Chondrocyte (in vitro differentiated cells): Measurements from ENCODE around the gene RBM20. TPM values are rescaled to one million over a fixed set of nuclear protein-coding genes. Genes with fewer than 3 reads are reported as not detected.

Experiments used
- DNase-seq: peaks from one replicate; pipeline ENCODE4 v3.0.0; 2021; ENCODE audit warnings: mixed read lengths, low spot score
- H3K27ac Mint-ChIP-seq: one replicate; pipeline ENCODE4 v1.8.0; 2021; ENCODE audit warnings: mild to moderate bottlenecking, moderate library complexity, mixed read lengths; ENCODE audit not compliant: unreplicated experiment
- H3K27me3 Mint-ChIP-seq: 2 replicates; pipeline ENCODE4 v1.8.0; 2021; ENCODE audit warnings: low read depth, mixed read lengths
- H3K36me3 Mint-ChIP-seq: 2 replicates; pipeline ENCODE4 v1.8.0; 2021; ENCODE audit warnings: low read depth, mixed read lengths
- H3K4me1 Mint-ChIP-seq: 2 replicates; pipeline ENCODE4 v1.8.0; 2021; ENCODE audit warnings: low read depth, mild to moderate bottlenecking, mixed read lengths
- H3K4me3 Mint-ChIP-seq: one replicate; pipeline ENCODE4 v1.8.0; 2021; ENCODE audit warnings: mild to moderate bottlenecking, moderate library complexity, mixed read lengths; ENCODE audit not compliant: unreplicated experiment
- H3K9me3 Mint-ChIP-seq: 2 replicates; pipeline ENCODE4 v1.8.0; 2021; ENCODE audit warnings: low read depth, mixed read lengths
- total RNA-seq: library from RNA; stranded (reverse); gene quantifications from 3 replicates; pipeline ENCODE4 v1.2.1, GENCODE V29; 2021
- TF ChIP-seq, protein P1 (sequence below): fragments of 200-600 bp; sonication (generic); IDR thresholded peaks from 2 replicates; pipeline ENCODE4 v1.5.0; 2021; ENCODE audit warnings: antibody characterized with exemption, mild to moderate bottlenecking, moderate library complexity

Gene RBM20
- total RNA-seq, 1 donor from 2014 or later: 3.6 TPM

DNA sequence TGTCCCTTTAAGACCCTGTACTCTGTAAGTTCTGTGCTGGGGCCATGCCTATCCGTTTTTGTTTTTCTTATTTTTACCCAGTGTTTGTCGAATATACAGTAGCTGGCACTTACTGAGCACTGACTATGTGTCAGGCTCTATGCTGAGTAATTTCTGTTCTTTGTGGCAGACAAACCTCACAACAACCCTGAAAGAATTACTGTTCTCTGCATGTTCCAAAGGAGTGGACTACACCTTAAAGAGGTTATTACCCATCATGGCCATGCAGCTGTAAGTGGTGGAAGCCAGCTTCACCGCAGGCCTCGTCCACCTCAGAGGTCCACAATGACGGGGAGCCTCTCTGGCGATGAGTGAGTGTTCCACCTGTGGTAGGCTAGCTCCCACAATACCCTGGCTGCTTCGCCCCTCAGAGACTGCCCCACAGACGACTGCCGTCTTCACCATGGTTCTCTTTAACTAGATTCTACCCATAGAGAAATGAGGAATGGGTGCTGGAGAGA is 30.1 kb upstream of the RBM20 start:
- TF ChIP-seq, protein P1, sequence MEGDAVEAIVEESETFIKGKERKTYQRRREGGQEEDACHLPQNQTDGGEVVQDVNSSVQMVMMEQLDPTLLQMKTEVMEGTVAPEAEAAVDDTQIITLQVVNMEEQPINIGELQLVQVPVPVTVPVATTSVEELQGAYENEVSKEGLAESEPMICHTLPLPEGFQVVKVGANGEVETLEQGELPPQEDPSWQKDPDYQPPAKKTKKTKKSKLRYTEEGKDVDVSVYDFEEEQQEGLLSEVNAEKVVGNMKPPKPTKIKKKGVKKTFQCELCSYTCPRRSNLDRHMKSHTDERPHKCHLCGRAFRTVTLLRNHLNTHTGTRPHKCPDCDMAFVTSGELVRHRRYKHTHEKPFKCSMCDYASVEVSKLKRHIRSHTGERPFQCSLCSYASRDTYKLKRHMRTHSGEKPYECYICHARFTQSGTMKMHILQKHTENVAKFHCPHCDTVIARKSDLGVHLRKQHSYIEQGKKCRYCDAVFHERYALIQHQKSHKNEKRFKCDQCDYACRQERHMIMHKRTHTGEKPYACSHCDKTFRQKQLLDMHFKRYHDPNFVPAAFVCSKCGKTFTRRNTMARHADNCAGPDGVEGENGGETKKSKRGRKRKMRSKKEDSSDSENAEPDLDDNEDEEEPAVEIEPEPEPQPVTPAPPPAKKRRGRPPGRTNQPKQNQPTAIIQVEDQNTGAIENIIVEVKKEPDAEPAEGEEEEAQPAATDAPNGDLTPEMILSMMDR: no peak
- DNase-seq: no peak
- Mint-ChIP-seq H3K4me3 (no peak overlapping the region), H3K36me3 (no peaks in the 10 kb centered on the region), H3K4me1 (peaks cover 13% of the 10 kb centered on the region), H3K27me3 (peaks cover 4% of the 10 kb centered on the region), H3K27ac (no peak overlapping the region), H3K9me3 (no peaks in the 10 kb centered on the region)

DNA sequence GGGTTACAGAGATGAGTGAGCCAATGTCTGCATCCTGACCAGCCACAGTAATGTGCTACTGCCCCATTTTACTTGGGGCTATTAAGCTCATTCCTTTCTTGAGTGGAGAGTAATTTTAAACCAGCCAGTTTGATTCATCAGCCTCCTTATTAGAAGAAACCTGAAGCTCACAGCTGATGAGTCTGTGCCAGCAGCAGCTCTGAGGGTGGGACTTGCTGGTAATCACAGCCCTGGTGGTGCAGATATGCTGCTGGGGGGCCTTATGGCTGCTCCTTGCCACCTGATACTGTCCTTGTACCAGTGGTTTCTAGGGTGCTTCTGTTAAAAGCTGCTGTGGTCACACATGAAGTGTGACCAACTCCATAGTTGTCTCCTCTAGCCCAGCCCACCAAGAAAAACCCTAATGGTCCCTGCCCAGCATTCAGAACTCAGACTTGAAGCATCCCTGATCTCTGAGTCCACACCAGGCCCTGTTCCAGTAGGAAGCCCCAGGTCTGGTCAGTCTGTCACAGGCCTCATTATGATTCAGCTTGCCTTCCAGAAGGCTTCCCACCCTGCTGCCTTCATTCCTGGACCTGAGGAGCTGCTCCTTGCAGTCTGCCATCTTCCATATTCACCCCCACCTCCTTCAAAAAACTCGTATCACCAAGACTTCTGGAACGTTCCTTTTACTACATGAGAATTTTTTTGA is 28.9 kb upstream of the RBM20 start:
- no peaks in the 10 kb centered on the region for H3K36me3 Mint-ChIP-seq
- no peak overlapping the region for H3K4me3 Mint-ChIP-seq
- H3K27ac Mint-ChIP-seq: no peak overlapping the region
- H3K9me3 Mint-ChIP-seq: no peaks in the 10 kb centered on the region
- no peak for DNase-seq
- TF ChIP-seq, protein P1: no peak
- H3K4me1 Mint-ChIP-seq: peaks cover 13% of the 10 kb centered on the region
- peaks cover 4% of the 10 kb centered on the region for H3K27me3 Mint-ChIP-seq

DNA sequence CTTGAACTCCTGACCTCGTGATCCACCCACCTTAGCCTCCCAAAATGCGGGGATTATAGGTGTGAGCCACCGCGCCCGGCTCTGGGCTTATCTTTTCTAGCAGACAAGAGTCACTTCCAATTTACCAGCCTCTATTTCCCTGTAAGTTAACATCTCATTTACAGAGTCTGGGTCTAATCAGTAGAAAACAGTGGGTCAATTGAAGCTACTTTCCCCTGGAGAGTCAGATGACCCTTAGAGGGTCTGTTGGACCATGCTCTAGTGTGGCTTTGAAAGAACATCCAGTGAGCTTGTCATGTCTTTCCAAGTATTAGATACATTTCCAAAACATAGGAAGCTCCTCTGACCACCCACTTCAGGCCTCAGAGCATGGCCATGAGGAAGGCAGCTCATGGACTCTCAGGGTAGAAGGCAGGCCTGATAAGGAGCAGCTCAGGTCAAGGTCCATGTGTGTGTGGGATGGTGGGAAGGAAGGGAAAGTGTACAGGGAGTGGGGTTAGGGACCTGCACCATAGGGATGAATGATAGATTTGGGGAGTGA is 27.6 kb upstream of the RBM20 start:
- H3K27ac Mint-ChIP-seq: no peak overlapping the region

DNA sequence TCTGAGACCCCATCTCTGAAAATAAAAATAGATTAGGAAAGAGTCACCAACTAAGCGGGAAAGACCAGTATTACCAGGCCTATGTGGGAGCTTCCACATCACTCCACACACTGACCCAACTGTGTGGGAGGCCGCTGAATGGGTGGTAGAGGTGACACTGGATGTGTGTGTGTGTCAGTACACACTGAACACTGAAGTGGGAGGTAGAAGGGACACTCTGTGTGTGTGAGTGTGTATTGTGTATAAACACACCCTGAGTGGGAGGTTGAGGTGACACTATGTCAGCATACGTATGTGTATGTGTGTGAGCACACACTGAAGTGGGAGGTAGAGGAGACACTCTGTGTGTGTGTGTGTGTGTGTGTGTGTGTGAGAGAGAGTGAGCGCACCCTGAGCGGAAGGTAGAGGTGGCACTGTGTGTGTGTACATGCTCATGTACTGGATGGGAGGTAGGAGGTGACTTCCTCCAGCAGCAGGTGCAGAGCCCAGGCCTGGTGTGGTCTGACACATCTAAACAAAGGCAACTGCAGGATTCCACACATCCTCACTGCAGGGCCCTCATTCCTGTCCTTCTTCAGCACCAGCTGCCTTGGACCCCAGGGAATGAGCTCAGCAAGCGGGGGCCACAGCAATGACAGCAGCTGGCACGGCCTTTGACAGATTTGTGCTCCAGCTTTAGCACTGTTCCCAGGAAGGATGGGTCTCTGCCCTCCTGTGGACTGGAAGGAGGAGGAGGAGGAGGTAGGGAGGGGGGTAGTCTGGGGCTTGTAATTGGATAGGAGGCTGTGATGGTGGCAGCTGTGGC is 26.5 kb upstream of the RBM20 start:
- Mint-ChIP-seq H3K27ac (no peak overlapping the region), H3K27me3 (peaks cover 1% of the 10 kb centered on the region), H3K4me1 (peaks cover 10% of the 10 kb centered on the region), H3K36me3 (no peaks in the 10 kb centered on the region), H3K9me3 (no peaks in the 10 kb centered on the region), H3K4me3 (no peak overlapping the region)
- no peak for DNase-seq
- TF ChIP-seq, protein P1: no peak

More for the DNA sequence above, 27.6 kb upstream of the RBM20 start:
- Mint-ChIP-seq H3K4me3 (no peak overlapping the region), H3K9me3 (no peaks in the 10 kb centered on the region), H3K27me3 (peaks cover 1% of the 10 kb centered on the region), H3K36me3 (no peaks in the 10 kb centered on the region), H3K4me1 (peaks cover 10% of the 10 kb centered on the region)
- TF ChIP-seq, protein P1: no peak
- no peak for DNase-seq

DNA sequence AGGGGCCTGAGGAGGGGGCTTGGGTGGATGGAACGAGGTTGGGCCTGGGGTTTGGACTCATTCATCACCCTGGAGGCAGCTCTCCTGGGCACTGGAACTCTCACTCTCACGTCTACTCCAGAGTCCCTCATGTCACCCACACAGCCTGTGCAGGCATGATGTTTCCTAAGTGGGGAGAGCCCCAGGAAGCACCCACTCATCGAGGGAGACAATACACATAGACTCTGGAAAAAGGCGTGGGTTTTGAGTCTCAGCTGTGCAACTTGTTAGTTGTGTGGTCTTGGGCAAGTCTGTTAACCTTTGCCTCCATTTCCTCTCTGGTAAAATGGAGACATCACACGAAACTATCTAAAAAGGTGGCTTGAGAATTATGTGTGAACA is 25.9 kb upstream of the RBM20 start:
- DNase-seq: no peak
- TF ChIP-seq, protein P1: no peak
- Mint-ChIP-seq H3K27ac (no peak overlapping the region), H3K9me3 (peaks cover under 1% of the 10 kb centered on the region), H3K4me1 (peaks cover 10% of the 10 kb centered on the region), H3K36me3 (no peaks in the 10 kb centered on the region), H3K27me3 (peaks cover 1% of the 10 kb centered on the region), H3K4me3 (no peak overlapping the region)
